Ishikawa (cell line): Measurements from ENCODE around the gene ADK.

Source experiments
- CEBPB ChIP-seq: IDR thresholded peaks from 2 replicates; pipeline ENCODE4 v1.6.1; 2012
- CREB1 ChIP-seq: IDR thresholded peaks from 2 replicates; pipeline ENCODE4 v1.6.1; 2012; ENCODE audit warnings: low read depth
- EGR1 ChIP-seq: IDR thresholded peaks from 2 replicates; pipeline ENCODE4 v1.6.1; 2012
- EP300 ChIP-seq: IDR thresholded peaks from 2 replicates; pipeline ENCODE4 v1.6.1; 2012; ENCODE audit warnings: borderline replicate concordance
- FOXM1 ChIP-seq: IDR thresholded peaks from 2 replicates; pipeline ENCODE4 v1.6.1; 2012; ENCODE audit warnings: low read depth, borderline replicate concordance
- MAX ChIP-seq: IDR thresholded peaks from 2 replicates; pipeline ENCODE4 v1.6.1; 2012
- NFIC ChIP-seq: IDR thresholded peaks from 2 replicates; pipeline ENCODE4 v1.6.1; 2012
- RAD21 ChIP-seq: IDR thresholded peaks from 2 replicates; pipeline ENCODE4 v1.6.1; 2012; ENCODE audit warnings: low read depth
- REST ChIP-seq: IDR thresholded peaks from 2 replicates; pipeline ENCODE4 v1.6.1; 2012; ENCODE audit warnings: low read depth, mild to moderate bottlenecking
- TAF1 ChIP-seq: IDR thresholded peaks from 2 replicates; pipeline ENCODE4 v1.6.1; 2012; ENCODE audit warnings: low read depth, mild to moderate bottlenecking
- TCF12 ChIP-seq: IDR thresholded peaks from 2 replicates; pipeline ENCODE4 v1.6.1; 2012; ENCODE audit warnings: low read depth
- TEAD4 ChIP-seq: IDR thresholded peaks from 2 replicates; pipeline ENCODE4 v1.6.1; 2012
- USF1 ChIP-seq: IDR thresholded peaks from 2 replicates; pipeline ENCODE4 v1.6.1; 2012
- YY1 ChIP-seq: IDR thresholded peaks from 2 replicates; pipeline ENCODE4 v1.6.1; 2012; ENCODE audit warnings: low read depth
- ZBTB7A ChIP-seq: IDR thresholded peaks from 2 replicates; pipeline ENCODE4 v1.6.1; 2012; ENCODE audit warnings: low read depth

ADK gene

GRCh38 chr10:74439213-74439612 is 288.2 kb downstream of the ADK start:
- TF ChIP-seq EGR1, result no peak
- TF ChIP-seq TCF12, result no peak
- TF ChIP-seq ZBTB7A, result no peak
- no peak for TF ChIP-seq USF1
- no peak for TF ChIP-seq TEAD4
- no peak for TF ChIP-seq CEBPB
- no peak for TF ChIP-seq RAD21
- TF ChIP-seq NFIC, result no peak
- no peak for TF ChIP-seq YY1
- no peak for TF ChIP-seq MAX
- TF ChIP-seq CREB1, result no peak
- no peak for TF ChIP-seq EP300
- no peak for TF ChIP-seq TAF1
- TF ChIP-seq FOXM1, result no peak
- TF ChIP-seq REST, result no peak

- TF ChIP-seq MAX (no peak), TEAD4 (no peak), REST (no peak), FOXM1 (no peak), CREB1 (no peak), USF1 (no peak), EP300 (no peak), NFIC (no peak), EGR1 (no peak), TCF12 (no peak)
Measured at GRCh38 chr10:74445493-74445892, 294.5 kb downstream of the ADK start.

- TF ChIP-seq USF1, result no peak
- TF ChIP-seq TCF12, result no peak
- TF ChIP-seq TAF1, result no peak
- TF ChIP-seq CREB1, result no peak
- no peak for TF ChIP-seq CEBPB
- TF ChIP-seq EP300, result no peak
- no peak for TF ChIP-seq REST
- no peak for TF ChIP-seq RAD21
- no peak for TF ChIP-seq MAX
- TF ChIP-seq TEAD4, result no peak
- TF ChIP-seq NFIC, result no peak
- TF ChIP-seq YY1, result no peak
- TF ChIP-seq EGR1, result no peak
- no peak for TF ChIP-seq FOXM1
- TF ChIP-seq ZBTB7A, result no peak
Measured at GRCh38 chr10:74450602-74451001, 299.6 kb downstream of the ADK start.

- TF ChIP-seq MAX (no peak), USF1 (no peak), TCF12 (no peak)
Measured at GRCh38 chr10:74451127-74451829, 300.3 kb downstream of the ADK start.
